Stimulated activated CD8-positive, alpha-beta memory T cell treated with anti-CD3 and anti-CD28 coated beads, Interleukin-4, amount 100 ng/mL, for 1 hour (primary cell): ENCODE measurements around the gene ZFPM1.
A peak's percentile ranks its signal among the peaks of the same experiment; 100 is the strongest.

Experiments used
- DNase-seq, 2 donors: peaks; one replicate each; pipeline ENCODE4 v3.0.0-alpha.2; 2020; ENCODE audit warnings: low read depth in 2 of 2, low spot score in 1 of 2

Gene ZFPM1

DNA sequence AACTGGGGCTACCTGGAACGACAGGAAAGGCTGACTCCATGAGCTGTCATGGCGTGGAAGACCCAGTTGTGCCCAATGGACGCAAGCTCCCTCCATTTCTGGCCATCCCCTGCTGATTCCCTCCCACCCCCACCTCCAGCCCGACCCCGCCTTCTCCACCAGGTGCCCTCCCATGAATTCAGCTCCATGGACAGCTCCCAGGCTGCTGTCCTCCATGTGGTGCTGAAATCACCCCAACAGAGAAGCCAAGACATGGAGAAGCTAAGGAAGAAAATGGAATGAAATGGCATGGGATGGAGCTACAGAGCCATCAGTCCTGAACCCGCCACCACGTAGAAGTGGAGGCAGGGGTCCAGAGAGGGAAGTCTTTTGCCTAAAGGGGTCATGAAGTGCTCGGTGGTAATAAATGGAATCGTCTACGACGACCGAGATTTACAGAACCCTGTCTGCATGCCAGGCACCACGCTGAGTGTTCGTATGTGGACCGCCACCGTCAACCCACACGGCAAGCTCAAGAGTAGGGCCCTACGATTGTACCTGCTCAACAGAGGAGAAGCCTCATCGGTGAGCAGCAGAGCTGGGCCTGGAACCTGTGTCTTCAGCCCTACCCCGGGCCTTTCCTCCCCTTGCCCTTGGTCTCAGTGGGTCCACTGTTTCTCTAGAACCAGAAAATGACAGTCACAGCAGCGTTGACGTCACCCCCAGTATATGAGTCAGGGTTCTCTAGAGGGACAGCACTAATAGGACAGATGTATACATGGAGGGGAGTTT lies 107.8 kb downstream of the ZFPM1 start:
- no peak for DNase-seq

GRCh38 chr16:88561485-88562359 lies 108.6 kb downstream of the ZFPM1 start:
- peak in 1 of 2 donors; percentile 27 for DNase-seq

DNA sequence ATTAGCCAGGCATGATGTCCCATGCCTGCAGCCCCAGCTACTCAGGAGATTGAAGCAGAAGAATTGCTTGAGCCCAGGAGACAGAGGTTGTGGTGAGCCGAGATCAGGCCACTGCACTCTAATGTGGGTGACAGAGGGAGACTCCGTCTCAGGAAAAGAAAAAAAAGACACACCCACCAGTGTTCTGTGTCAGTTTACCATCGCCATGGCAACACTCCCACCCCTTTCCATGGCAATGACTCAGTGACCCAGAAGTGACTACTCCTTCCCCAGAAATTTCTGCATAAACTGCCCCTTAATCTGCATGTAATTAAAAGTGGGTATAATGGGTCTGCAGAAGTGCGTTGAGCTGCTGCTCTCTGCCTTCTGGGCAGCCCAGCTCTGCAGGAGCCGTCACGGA lies 113.1 kb downstream of the ZFPM1 start:
- DNase-seq, result no peak

DNA sequence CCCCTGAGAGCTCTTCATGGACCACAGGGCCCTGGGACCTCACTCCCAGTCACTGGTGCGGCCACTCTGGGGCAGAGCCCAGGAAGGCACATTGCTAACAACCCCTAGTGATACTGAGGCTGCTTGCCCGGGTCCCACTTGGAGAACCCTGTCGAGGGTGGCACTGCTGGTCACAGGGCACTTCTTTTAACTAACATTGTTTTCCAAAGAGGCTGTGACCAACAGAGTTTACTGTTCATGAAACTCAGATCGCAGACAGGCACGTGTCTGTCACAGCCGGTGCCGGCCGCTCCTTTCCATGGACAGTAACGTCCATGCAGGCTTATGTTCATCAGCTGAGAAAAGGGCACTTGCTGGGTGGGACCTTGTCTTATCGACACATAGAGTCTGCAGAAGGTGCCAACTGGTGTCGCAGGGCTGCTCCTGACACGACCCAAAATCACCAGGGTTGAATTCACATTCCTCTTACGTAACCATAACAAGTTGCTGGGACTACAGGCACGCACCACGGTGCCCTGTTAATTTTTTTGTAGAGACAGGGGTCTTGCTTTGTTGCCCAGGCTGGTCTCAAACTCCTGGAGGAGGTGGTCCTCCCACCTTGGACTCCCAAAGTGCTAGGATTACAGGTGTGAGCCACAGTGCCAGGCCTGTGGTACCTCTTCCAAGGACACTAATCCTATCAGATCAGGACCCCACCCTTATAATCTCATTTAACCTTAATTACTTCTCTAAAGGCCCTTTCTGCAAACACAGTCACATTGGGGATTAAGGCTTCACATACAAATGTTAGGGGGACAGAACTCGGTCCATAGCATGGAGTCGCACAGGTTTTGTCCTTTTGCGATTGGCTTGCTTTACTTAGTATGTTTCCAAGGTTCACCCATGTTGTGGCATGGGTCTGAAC lies 115.9 kb downstream of the ZFPM1 start:
- DNase-seq, result no peak

DNA sequence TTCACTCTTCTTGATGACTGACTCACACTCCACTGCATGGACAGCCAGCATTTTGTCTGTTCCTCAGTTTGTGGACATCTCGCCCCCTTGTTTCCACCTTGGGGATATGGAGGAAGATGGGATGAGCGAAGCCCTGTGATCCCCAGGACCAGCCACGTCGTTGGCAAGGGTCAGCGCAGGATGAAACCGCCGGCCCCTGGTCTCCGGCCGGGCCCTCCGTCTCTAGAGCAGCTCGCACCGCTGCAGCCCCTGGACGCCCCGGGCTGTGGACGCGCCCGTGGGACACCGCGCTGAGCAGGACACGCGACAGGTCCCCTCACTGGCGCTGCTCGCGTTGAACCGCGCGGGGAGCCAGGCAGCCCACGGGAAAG lies 116.5 kb downstream of the ZFPM1 start:
- DNase-seq, result no peak

GRCh38 chr16:88569985-88570690 lies 117.1 kb downstream of the ZFPM1 start, which contains the start of gene ZC3H18:
Gene ZC3H18 (plus strand): TSS chr16:88570403. CDS start chr16:88577124, 6,721 bp downstream.
- peak; percentile 94 to 95 for DNase-seq

DNA sequence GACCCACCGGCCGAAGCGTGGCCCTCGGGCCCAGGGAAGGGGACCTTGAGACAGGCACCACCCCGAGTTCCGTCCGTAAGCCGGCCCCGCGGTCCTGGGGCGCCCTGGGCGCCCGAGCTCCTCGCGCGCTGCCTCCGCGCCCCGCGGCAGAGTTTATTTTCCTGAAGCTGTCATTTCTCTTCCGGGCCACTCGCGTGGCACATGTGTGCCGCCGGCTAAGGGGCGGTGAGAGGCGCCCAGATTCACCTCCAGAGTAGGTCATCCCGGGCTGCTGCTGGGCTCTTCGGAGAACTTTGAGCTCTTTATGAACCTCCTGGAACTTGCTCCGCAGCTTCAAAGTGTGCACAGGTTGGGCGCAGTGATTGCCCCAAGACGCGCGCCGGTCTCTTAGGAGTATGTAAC lies 117.6 kb downstream of the ZFPM1 start:
- DNase-seq, result no peak

DNA sequence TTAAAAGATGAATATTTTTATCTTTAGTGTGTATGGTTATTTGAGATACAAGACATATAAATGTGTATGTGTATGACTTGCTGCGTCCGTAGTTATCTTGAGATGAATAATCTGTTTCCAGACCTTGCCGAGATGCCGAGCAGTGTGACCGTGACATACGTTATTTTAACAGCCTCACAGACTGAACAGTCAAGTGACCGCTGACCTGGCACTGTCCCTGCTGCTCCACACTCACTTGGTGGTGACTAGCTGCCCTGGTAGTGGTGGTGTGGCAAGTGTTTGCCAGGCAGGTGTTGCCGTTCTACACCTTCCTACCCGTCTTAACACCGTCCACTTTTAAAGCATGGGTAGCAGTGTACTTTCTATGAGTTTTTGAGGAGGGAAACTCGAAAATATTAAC lies 122.2 kb downstream of the ZFPM1 start:
- no peak for DNase-seq

GRCh38 chr16:88576307-88576706 lies 123.2 kb downstream of the ZFPM1 start:
- no peak for DNase-seq

- DNase-seq, result no peak
Measured at GRCh38 chr16:88577166-88577565, 124.1 kb downstream of the ZFPM1 start.

- DNase-seq, result no peak
Measured at GRCh38 chr16:88578446-88579313, 125.6 kb downstream of the ZFPM1 start.

- no peak for DNase-seq
Measured at GRCh38 chr16:88580371-88580770, 127.3 kb downstream of the ZFPM1 start.

DNA sequence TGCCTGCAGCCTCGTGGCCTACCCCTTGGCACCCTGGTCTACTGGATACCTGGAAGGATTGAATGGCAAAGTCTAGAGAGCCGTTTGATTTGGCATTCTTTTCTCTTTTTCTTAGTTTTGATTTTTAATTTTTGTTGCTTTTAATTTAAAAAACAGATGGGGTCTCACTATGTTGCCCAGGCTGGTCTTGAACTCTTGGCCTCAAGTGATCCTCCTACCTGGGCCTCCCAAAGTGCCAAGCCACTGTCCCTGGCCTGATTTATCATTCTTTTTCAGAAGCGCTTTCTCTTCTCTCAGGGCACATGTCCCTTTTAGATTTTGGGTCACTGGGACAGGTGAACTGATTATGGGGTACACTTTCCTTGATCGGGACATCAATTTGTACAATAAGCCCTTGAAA lies 128.0 kb downstream of the ZFPM1 start:
- no peak for DNase-seq

GRCh38 chr16:88582912-88583575 lies 130.0 kb downstream of the ZFPM1 start:
- DNase-seq, result no peak

GRCh38 chr16:88584676-88585075 lies 131.6 kb downstream of the ZFPM1 start:
- DNase-seq, result no peak

- DNase-seq, result no peak
Measured at GRCh38 chr16:88585269-88585668, 132.2 kb downstream of the ZFPM1 start.

DNA sequence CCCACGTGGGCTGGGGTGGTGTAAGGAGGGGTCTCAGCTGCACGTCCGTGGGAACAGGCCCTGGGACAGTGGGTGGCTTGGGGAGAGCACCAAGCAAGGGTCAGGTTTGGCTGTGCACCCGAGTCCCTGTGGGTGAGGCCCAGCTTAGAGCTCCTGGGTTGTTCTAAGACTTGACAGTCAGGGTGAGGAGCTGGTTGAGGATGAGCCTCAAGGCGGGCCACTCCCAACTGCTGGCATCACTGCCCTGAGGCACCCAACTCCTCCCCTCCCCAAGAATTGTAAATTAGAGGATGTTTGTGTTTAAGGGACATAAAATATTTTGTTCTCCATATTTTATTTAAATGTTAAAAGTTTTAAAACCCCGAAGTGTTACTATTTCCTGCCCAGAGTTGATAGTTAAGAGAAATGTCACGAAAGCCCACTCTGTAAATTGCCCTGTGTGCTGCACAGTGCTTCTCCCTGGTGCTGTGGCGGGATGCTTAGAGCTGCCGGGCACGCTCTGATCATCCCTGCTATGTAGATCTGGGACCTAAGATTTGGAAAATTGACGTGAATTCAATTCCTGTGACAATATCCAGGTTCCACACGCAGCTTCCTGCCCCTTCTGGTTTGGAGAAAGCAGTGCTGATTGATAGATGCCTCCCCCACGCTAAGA lies 133.0 kb downstream of the ZFPM1 start:
- DNase-seq, result no peak
